Panc1 (cell line): ENCODE data around the gene TERB1. TPM values are rescaled to one million over a fixed set of nuclear protein-coding genes. Genes with fewer than 3 reads are reported as not detected.

Experiments
- ATAC-seq: fragments of 200-7000 bp; cut with Tn5 transposase; 2 replicates; pipeline ENCODE4 v1.9.1; 2020; ENCODE audit warnings: mild to moderate bottlenecking, moderate library complexity
- BruUV-seq: library from RNA; stranded (reverse); fragments of 400-500 nt; replicated peaks from 2 replicates; lab custom pipeline; 2021; lab: Mats Ljungman, UMichigan
- CTCF ChIA-PET: fragments of 300-600 bp; sonication (Branson Sonifier 250); formaldehyde crosslinking; loops from one replicate; lab custom pipeline; 2022; ENCODE audit warnings: antibody characterized with exemption; lab: Charles Lee
- POLR2A ChIA-PET: fragments of 300-600 bp; sonication (Branson Sonifier 250); formaldehyde crosslinking; loops from one replicate; lab custom pipeline; 2022; ENCODE audit warnings: antibody characterized with exemption; lab: Charles Lee
- DNase-seq: peaks from one replicate; pipeline ENCODE4 v3.0.0-alpha.2; 2010; ENCODE audit warnings: low read depth, low spot score
- H3K27ac ChIP-seq: 2 replicates; pipeline ENCODE4 v1.5.1; 2011; ENCODE audit warnings: mild to moderate bottlenecking, low read length, inconsistent platforms
- H3K27me3 ChIP-seq: fragments of 200-500 bp; sonication (Bioruptor generic); 2 replicates; pipeline ENCODE4 v1.6.0; 2014; ENCODE audit warnings: low read length, inconsistent platforms; ENCODE audit not compliant: control insufficient read depth, insufficient read depth
- H3K36me3 ChIP-seq: fragments of 200-500 bp; sonication (Bioruptor generic); 2 replicates; pipeline ENCODE4 v1.5.1; 2014; ENCODE audit warnings: inconsistent platforms, mild to moderate bottlenecking, low read length, moderate library complexity; ENCODE audit not compliant: control insufficient read depth, insufficient read depth
- H3K4me1 ChIP-seq: 2 replicates; pipeline ENCODE4 v1.5.1; 2011; ENCODE audit warnings: inconsistent platforms, mild to moderate bottlenecking, low read length, moderate library complexity; ENCODE audit not compliant: control insufficient read depth, insufficient read depth
- H3K4me3 ChIP-seq, 2 experiments: 2 replicates each; pipeline ENCODE4 v1.5.1; 2011 to 2012; ENCODE audit warnings: low read depth in 2 of 2, low read length in 2 of 2, mild to moderate bottlenecking in 2 of 2, inconsistent platforms in 1 of 2, moderate library complexity in 1 of 2
- H3K9me3 ChIP-seq: fragments of 200-500 bp; sonication (Bioruptor generic); 2 replicates; pipeline ENCODE4 v1.5.1; 2014; ENCODE audit warnings: low read depth, mild to moderate bottlenecking, inconsistent platforms, low read length, moderate library complexity; ENCODE audit not compliant: control insufficient read depth, insufficient read depth
- POLR2AphosphoS5 ChIP-seq: IDR thresholded peaks from 2 replicates; pipeline ENCODE4 v1.6.1; 2012; ENCODE audit warnings: mild to moderate bottlenecking, low read depth, low read length, moderate library complexity
- REST ChIP-seq, 2 experiments: IDR thresholded peaks; 2 replicates each; pipeline ENCODE4 v1.6.1; 2011 to 2012; ENCODE audit warnings: low read depth in 2 of 2, control low read depth in 1 of 2, low read length in 1 of 2, mild to moderate bottlenecking in 1 of 2, moderate library complexity in 1 of 2; ENCODE audit not compliant: insufficient read depth in 1 of 2
- SIN3A ChIP-seq: IDR thresholded peaks from 2 replicates; pipeline ENCODE4 v1.6.1; 2012; ENCODE audit warnings: low read depth, mild to moderate bottlenecking, low read length, moderate library complexity, borderline replicate concordance; ENCODE audit not compliant: insufficient read depth
- TCF7L2 ChIP-seq: IDR thresholded peaks from 2 replicates; pipeline ENCODE4 v1.6.1; 2011; ENCODE audit warnings: mild to moderate bottlenecking, low read depth, low read length, inconsistent platforms
- in situ Hi-C: cut with HindIII; loops from 2 replicates; pipeline ENCODE4 v1.10.0; 2016; ENCODE audit warnings: low sequenced_read_pairs, low pct_unique_long_range_greater_than_20kb
- intact Hi-C: fragments of 100-400 bp; cut with micrococcal nuclease; formaldehyde crosslinking; loops from one replicate; pipeline ENCODE4 v1.10.0; 2022; ENCODE audit not compliant: unreplicated experiment
- total RNA-seq: library from RNA; stranded (reverse); gene quantifications from one replicate; pipeline ENCODE4 v1.2.1, GENCODE V29; 2021; ENCODE audit not compliant: unreplicated experiment
- TF ChIP-seq, protein P1 (sequence below): fragments of 450-650 bp; IDR thresholded peaks from 2 replicates; pipeline ENCODE4 v1.5.1; 2017; ENCODE audit warnings: mild to moderate bottlenecking

The TERB1 gene
- total RNA-seq, 1 experiment from 2014 or later = not detected

DNA sequence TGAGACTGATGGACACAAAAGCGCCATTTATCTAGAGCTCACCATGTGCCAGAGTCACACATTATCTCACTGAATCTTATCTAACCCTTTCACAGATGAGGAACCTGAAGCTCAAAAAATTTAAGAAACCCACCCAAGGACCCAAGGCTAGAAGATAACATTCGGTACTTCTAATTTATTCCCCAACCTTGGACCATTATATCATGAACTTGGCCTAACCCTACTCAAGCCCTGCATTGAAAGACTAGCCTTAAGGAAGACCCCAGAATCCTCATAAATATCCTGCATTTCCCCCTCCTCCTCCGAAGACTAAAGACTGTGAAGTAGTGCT, 49.4 kb downstream of the TERB1 start:
- in situ Hi-C loops (no loop called here), intact Hi-C loops (no loop called here)
- Histone ChIP-seq H3K4me1 (peaks cover 11% of the 10 kb centered on the region), H3K27me3 (no peaks in the 10 kb centered on the region), H3K36me3 (peaks cover 8% of the 10 kb centered on the region), H3K4me3 (peak overlapping the region; percentile 51 to 79), H3K9me3 (no peaks in the 10 kb centered on the region), H3K27ac (peak overlapping the region; percentile 46)
- ATAC-seq (no peak), DNase-seq (no peak)
- TF ChIP-seq POLR2AphosphoS5 (no peak), SIN3A (no peak), REST (IDR thresholded peaks at IDR 0.05; ENCODE audit: insufficient read depth in 1 of 2, low read depth in 2 of 2, low read length in 1 of 2) (no peak)
- TF ChIP-seq, protein P1, sequence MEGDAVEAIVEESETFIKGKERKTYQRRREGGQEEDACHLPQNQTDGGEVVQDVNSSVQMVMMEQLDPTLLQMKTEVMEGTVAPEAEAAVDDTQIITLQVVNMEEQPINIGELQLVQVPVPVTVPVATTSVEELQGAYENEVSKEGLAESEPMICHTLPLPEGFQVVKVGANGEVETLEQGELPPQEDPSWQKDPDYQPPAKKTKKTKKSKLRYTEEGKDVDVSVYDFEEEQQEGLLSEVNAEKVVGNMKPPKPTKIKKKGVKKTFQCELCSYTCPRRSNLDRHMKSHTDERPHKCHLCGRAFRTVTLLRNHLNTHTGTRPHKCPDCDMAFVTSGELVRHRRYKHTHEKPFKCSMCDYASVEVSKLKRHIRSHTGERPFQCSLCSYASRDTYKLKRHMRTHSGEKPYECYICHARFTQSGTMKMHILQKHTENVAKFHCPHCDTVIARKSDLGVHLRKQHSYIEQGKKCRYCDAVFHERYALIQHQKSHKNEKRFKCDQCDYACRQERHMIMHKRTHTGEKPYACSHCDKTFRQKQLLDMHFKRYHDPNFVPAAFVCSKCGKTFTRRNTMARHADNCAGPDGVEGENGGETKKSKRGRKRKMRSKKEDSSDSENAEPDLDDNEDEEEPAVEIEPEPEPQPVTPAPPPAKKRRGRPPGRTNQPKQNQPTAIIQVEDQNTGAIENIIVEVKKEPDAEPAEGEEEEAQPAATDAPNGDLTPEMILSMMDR = peak; percentile 27
- no TSS peak for BruUV-seq
- POLR2A ChIA-PET = interaction anchor here (0.6 kb wide), 1 partner anchor 59 kb away, joined by 5 read pairs; no protein-coding TSS in a partner anchor
- CTCF ChIA-PET = interaction anchor here (0.7 kb wide), 1 partner anchor 89 kb away, joined by 6 read pairs; no protein-coding TSS in a partner anchor

DNA sequence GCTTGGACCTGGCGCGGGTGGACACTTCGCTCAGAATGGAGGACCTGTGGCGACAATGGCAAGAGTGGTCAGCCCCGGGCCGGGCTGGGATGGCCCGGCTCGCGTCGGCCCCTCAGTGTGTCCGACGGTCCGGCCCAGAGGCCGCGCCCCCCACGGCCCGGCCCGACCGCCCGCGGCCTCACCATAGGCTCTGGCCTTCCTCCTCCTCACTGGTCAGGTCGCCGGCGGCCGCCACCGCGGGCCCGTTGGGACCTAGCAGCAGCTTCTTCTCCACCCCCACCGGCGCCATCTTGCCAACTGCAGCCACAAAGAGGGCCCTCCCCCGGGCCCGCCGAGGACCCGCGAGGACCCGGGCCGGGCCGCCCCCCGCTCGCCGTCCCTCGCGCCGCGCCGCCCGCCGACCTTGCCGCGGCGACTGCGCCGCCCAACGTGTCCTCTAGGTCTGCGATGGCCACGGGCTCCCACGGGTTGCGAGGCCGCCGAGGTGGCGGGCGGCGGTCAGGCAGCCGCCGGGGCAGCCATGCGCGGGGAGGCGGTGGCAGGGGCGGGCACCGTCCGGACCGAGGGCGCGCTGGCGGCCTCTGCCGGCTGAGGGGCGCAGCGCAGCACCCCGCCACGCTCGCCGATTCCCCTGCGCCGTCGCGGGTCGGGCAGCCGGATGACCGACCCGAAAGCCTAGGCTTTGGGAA, 49.9 kb downstream of the TERB1 start, which contains the start of gene DYNC1LI2:
Gene DYNC1LI2, minus strand, starts transcription at position 307 of the 689 bp plus-strand sequence. Its CDS starts 18 bp downstream, at position 289.
- in situ Hi-C loops = no loop called here
- Histone ChIP-seq H3K4me3 (peak within 1 kb of the TSS; percentile 79 to 94), H3K27ac (peak within 1 kb of the TSS; percentile 74), H3K9me3 (no peaks in the 10 kb centered on the region), H3K27me3 (no peaks in the 10 kb centered on the region), H3K36me3 (peaks cover 10% of the 10 kb centered on the region), H3K4me1 (peaks cover 11% of the 10 kb centered on the region)
- BruUV-seq = TSS peak; percentile 71
- ChIA-PET CTCF (interaction anchor here (0.7 kb wide), 1 partner anchor 88 kb away, joined by 6 read pairs; no protein-coding TSS in a partner anchor), POLR2A (interaction anchor here (0.6 kb wide), 1 partner anchor 59 kb away, joined by 5 read pairs; no protein-coding TSS in a partner anchor)
- TF ChIP-seq POLR2AphosphoS5 (no peak; the same call in 1 of the 2 replicates), REST (IDR thresholded peaks at IDR 0.05; ENCODE audit: insufficient read depth in 1 of 2, low read depth in 2 of 2, low read length in 1 of 2) (no peak), SIN3A (0 out of 2 replicates have a peak, but pooled peaks have one; percentile 73), TCF7L2 (no peak)
- TF ChIP-seq, protein P1 = peak; percentile 96
- intact Hi-C loops = no loop called here
- DNase-seq = no peak
- ATAC-seq = peak; percentile 96
